Measurements from ENCODE around the gene SDF2L1.
"Not testable (repeated sequence)": the region's sequence is repeated elsewhere in the genome, so short reads cannot be mapped to it uniquely, and the experiment has no call there.

- TF ChIP-seq, protein P1, sequence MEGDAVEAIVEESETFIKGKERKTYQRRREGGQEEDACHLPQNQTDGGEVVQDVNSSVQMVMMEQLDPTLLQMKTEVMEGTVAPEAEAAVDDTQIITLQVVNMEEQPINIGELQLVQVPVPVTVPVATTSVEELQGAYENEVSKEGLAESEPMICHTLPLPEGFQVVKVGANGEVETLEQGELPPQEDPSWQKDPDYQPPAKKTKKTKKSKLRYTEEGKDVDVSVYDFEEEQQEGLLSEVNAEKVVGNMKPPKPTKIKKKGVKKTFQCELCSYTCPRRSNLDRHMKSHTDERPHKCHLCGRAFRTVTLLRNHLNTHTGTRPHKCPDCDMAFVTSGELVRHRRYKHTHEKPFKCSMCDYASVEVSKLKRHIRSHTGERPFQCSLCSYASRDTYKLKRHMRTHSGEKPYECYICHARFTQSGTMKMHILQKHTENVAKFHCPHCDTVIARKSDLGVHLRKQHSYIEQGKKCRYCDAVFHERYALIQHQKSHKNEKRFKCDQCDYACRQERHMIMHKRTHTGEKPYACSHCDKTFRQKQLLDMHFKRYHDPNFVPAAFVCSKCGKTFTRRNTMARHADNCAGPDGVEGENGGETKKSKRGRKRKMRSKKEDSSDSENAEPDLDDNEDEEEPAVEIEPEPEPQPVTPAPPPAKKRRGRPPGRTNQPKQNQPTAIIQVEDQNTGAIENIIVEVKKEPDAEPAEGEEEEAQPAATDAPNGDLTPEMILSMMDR (IDR thresholded peaks at IDR 0.05), result not testable (repeated sequence)
- TF ChIP-seq POLR2A (IDR thresholded peaks at IDR 0.05), result not testable (repeated sequence)
Observed at GRCh38 chr22:21678842-21679241, 36.7 kb downstream of the SDF2L1 start.

Measured in thyroid gland (tissue), 4 donors.